Measurements from ENCODE around the gene DISC1. TPM values are rescaled to one million over a fixed set of nuclear protein-coding genes. Genes with fewer than 3 reads are reported as not detected.

DISC1 gene
- total RNA-seq, 2 donors from 2014 or later: 2.3 to 7.0 TPM

GRCh38 chr1:231993968-231994455 is 367.4 kb downstream of the DISC1 start:
- WGBS, 2 donors: 92 to 93% methylated on average over 2 of the region's 2 CpGs
- Histone ChIP-seq H3K27me3 (no peaks in the 10 kb centered on the region), H3K9me3 (no peaks in the 10 kb centered on the region), H3K4me1 (no peaks in the 10 kb centered on the region), H3K36me3 (replicated peaks in 1 of 2; ENCODE audit: insufficient read depth in 1 of 2, low read depth in 2 of 2) (no peaks in the 10 kb centered on the region), H3K27ac (no peak overlapping the region), H3K4me3 (no peak overlapping the region)
- DNase-seq: no peak
- ATAC-seq: no peak
- TF ChIP-seq POLR2A (IDR thresholded peaks at IDR 0.05) (no peak), CTCF (IDR thresholded peaks at IDR 0.05) (no peak)
- intact Hi-C loops (cut with DNase I): no loop called here

- TF ChIP-seq CTCF (IDR thresholded peaks at IDR 0.05): no peak
- TF ChIP-seq POLR2A (IDR thresholded peaks at IDR 0.05): no peak
- DNase-seq: no peak
- Histone ChIP-seq H3K4me1 (no peaks in the 10 kb centered on the region), H3K27me3 (no peaks in the 10 kb centered on the region), H3K9me3 (no peaks in the 10 kb centered on the region), H3K4me3 (no peak overlapping the region), H3K36me3 (replicated peaks in 1 of 2; ENCODE audit: insufficient read depth in 1 of 2, low read depth in 2 of 2) (no peaks in the 10 kb centered on the region), H3K27ac (no peak overlapping the region)
- 93 to 94% methylated on average over 2 of the region's 2 CpGs for WGBS, 2 donors
- ATAC-seq: no peak
- intact Hi-C loops (cut with DNase I): no loop called here
These were observed 372.2 kb downstream of the DISC1 start for GRCh38 chr1:231998791-231999190.

- H3K4me3 ChIP-seq: no peak overlapping the region
- whole genome bisulfite sequencing, 2 donors: 79 to 88% methylated on average over 1 of the region's 1 CpG
- ATAC-seq (no peak), DNase-seq (no peak)
- TF ChIP-seq POLR2A (IDR thresholded peaks at IDR 0.05) (no peak), CTCF (IDR thresholded peaks at IDR 0.05) (no peak)
- no peaks in the 10 kb centered on the region for H3K9me3 ChIP-seq
- intact Hi-C loops (cut with DNase I): no loop called here
- no peaks in the 10 kb centered on the region for H3K27me3 ChIP-seq
- no peaks in the 10 kb centered on the region for H3K4me1 ChIP-seq
- H3K27ac ChIP-seq: no peak overlapping the region
- H3K36me3 ChIP-seq (replicated peaks in 1 of 2; ENCODE audit: insufficient read depth in 1 of 2, low read depth in 2 of 2): no peaks in the 10 kb centered on the region
These were observed 378.7 kb downstream of the DISC1 start for GRCh38 chr1:232005300-232005699.

GRCh38 chr1:232009741-232010140 is 383.2 kb downstream of the DISC1 start:
- no peaks in the 10 kb centered on the region for H3K9me3 ChIP-seq
- DNase-seq: no peak
- no peak overlapping the region for H3K4me3 ChIP-seq
- no peaks in the 10 kb centered on the region for H3K4me1 ChIP-seq
- H3K36me3 ChIP-seq (replicated peaks in 1 of 2; ENCODE audit: insufficient read depth in 1 of 2, low read depth in 2 of 2): no peaks in the 10 kb centered on the region
- no peak overlapping the region for H3K27ac ChIP-seq
- TF ChIP-seq POLR2A (IDR thresholded peaks at IDR 0.05): no peak
- intact Hi-C loops (cut with DNase I): no loop called here
- ATAC-seq: no peak
- H3K27me3 ChIP-seq: no peaks in the 10 kb centered on the region
- 43 to 50% methylated on average over 1 of the region's 1 CpG for WGBS, 2 donors

GRCh38 chr1:232011961-232012360 is 385.4 kb downstream of the DISC1 start:
- intact Hi-C loops (cut with DNase I): no loop called here
- no peak for ATAC-seq
- 83 to 86% methylated on average over 6 of the region's 6 CpGs for WGBS, 2 donors

More at GRCh38 chr1:232011961-232012360, 385.4 kb downstream of the DISC1 start:
- H3K4me3 ChIP-seq: no peak overlapping the region
- H3K9me3 ChIP-seq: no peaks in the 10 kb centered on the region
- no peaks in the 10 kb centered on the region for H3K4me1 ChIP-seq
- H3K27ac ChIP-seq: no peak overlapping the region
- no peaks in the 10 kb centered on the region for H3K27me3 ChIP-seq
- TF ChIP-seq CTCF (IDR thresholded peaks at IDR 0.05) (no peak), POLR2A (IDR thresholded peaks at IDR 0.05) (no peak)
- no peak for DNase-seq
- H3K36me3 ChIP-seq (replicated peaks in 1 of 2; ENCODE audit: insufficient read depth in 1 of 2, low read depth in 2 of 2): no peaks in the 10 kb centered on the region
